AG10803 (cell line): ENCODE measurements around the gene IGSF22.
A peak's percentile ranks its signal among the peaks of the same experiment; 100 is the strongest.

ENCODE experiments used
- DNase-seq: peaks from one replicate; pipeline ENCODE4 v3.0.0; 2010; ENCODE audit warnings: low read depth
- H3K4me3 ChIP-seq: 2 replicates; pipeline ENCODE4 v1.5.1; 2011; ENCODE audit warnings: mild to moderate bottlenecking, low read length, control low read depth
- TF ChIP-seq, protein P1 (sequence below): conservative IDR thresholded peaks from 2 replicates; pipeline ENCODE4 v1.5.1; 2011; ENCODE audit warnings: mild to moderate bottlenecking, low read length, control low read depth, inconsistent platforms

The IGSF22 gene

DNA sequence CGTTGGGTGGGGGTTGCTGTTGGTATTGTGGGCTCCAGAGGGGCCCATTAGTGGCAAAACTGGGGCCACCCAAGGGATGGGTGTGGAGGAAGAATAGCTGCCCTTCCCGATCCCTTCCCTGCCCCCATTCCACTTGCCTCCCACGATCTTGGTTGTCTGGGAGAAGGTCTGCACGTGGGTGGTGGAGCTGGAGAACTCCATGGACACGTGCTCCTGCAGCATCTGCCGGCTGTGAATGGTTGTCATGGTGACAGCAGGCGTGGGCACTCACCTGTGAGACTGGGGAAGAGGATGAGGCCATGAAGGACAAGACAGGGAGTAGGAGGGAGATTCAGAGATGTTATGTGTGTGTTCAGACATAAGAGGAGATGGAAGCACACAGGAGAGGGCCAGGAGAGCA, 2.0 kb downstream of the IGSF22 start:
- TF ChIP-seq, protein P1, sequence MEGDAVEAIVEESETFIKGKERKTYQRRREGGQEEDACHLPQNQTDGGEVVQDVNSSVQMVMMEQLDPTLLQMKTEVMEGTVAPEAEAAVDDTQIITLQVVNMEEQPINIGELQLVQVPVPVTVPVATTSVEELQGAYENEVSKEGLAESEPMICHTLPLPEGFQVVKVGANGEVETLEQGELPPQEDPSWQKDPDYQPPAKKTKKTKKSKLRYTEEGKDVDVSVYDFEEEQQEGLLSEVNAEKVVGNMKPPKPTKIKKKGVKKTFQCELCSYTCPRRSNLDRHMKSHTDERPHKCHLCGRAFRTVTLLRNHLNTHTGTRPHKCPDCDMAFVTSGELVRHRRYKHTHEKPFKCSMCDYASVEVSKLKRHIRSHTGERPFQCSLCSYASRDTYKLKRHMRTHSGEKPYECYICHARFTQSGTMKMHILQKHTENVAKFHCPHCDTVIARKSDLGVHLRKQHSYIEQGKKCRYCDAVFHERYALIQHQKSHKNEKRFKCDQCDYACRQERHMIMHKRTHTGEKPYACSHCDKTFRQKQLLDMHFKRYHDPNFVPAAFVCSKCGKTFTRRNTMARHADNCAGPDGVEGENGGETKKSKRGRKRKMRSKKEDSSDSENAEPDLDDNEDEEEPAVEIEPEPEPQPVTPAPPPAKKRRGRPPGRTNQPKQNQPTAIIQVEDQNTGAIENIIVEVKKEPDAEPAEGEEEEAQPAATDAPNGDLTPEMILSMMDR = no peak
- H3K4me3 ChIP-seq = no peak overlapping the region
- no peak for DNase-seq

DNA sequence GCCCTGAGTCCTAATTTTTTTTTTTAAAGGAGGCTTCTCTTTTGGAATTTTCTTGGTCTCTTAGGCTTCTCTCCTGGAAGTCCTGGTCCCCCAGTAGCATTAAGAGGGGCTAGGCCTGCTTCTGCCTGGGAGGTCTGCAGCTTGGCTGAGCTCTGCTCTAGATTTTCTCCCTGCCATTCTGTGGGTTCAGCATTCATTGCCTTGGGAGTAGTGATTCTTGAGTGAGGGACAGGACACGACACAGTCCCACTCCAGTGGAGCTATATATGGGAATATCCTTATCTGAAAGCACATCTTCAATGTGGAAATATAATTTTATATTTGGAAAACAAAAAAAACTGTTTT, 3.7 kb downstream of the IGSF22 start:
- DNase-seq = no peak
- TF ChIP-seq, protein P1 = no peak
- no peak overlapping the region for H3K4me3 ChIP-seq

DNA sequence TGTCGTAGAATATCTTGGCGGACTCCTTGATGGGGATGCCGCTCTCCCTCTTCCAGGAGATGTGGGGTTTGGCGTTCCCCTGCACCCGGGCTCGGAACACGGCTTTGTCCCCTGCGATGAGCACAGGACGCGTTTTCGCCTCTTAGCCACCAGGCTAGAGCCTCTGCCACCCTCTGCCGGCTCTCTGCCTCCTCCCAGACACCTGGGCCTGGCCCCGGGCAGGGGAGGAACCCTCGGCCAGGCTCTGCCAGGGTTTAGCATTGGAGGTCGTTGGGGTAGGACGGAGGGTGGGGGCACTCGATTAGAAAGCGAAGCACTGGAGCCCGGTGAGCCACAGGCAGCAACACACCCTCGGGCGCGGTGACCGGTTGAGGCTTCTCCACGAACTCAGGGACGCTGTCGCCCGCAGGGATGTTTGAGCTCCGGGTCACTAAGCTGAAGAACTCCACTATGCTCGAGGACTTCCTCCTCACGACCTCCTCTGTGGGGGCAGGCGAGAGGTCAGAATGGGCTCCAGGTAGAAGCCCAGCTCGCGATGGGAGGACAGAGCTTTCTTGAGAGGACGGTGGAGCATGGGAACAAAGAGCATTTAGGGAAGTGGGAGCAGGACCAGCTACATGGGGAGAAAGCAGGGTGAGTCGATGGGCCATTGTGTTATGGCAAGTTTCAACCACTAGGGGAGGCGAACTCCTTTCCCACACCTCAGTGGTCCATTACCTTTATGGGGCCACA, 4.3 kb downstream of the IGSF22 start:
- peak overlapping the region; percentile 62 for H3K4me3 ChIP-seq
- TF ChIP-seq, protein P1 = peak; percentile 80
- DNase-seq = peak; percentile 25

DNA sequence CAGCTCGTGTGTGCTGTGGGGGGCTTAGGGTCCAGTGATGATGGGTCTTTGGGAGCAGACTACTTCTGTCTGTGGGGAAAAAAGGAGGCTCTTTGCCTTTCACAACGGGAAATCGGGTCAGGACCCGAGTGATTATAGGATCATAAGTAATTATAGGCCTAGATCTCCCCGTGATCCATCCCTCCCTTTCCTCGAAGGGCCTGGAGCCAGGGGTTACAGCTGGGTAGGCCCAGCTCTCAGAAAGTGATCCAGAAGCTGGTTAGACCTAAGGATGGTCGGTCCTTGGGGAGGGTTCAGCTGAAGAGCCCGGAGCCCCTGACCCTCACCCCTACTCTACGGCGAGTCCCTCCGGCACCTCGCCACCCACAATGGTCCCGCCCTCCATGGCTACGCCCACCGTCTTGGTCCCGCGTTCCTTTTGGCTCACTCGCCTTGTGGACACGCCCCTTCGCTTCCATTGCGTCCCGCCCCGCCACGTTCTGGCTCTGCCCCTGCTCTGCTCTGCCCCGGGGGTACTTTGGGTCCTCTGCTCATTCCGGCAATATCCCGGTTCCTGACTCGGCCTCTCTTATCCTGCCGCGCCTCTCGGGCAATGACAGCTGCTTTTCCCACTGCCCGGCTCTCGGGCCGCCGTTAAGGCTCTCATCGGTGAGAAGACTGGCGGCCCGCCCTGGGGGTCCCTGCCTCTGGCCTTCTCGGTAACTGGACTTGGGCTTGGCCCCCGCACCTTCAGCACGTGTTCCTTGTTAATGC, 5.0 kb downstream of the IGSF22 start:
- TF ChIP-seq, protein P1 = no peak
- peak overlapping the region; percentile 62 for H3K4me3 ChIP-seq
- DNase-seq = peak; percentile 40

DNA sequence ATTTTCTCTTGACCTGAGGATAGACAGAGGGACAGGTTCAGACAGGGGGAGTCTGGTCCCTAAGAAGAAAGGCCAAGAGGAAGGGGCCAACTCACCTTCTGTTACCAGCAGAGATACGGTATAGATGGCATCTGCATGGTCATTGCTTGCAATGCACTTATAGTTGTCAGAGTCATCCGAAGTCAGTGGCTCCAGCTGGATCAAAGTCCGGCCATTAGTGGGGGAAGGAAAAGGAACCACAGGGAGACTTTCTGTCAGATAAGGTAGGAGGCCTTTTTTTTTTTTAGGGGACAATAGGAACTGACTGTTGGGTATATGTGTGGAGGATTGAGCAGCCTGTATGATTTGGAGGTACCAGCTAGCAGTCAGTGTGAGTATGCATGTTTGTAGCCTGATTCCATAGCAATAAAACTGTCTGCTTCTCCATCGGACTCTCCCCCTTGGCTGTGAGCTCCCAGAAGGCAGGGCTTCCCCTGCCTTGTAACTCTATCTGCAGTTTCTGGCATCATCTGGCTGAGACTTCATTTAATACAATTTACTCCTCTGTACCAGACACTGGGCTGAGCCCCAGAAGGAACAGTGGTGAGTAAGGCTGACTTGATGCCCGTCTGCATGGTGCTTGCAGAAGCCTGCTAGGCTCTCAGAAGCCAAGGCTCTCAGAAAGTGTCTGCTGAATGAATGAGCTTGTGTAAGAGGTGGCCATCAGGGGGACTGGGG, 5.7 kb downstream of the IGSF22 start:
- DNase-seq = peak; percentile 30
- H3K4me3 ChIP-seq = no peak overlapping the region; the same call in 1 of the 2 replicates

DNA sequence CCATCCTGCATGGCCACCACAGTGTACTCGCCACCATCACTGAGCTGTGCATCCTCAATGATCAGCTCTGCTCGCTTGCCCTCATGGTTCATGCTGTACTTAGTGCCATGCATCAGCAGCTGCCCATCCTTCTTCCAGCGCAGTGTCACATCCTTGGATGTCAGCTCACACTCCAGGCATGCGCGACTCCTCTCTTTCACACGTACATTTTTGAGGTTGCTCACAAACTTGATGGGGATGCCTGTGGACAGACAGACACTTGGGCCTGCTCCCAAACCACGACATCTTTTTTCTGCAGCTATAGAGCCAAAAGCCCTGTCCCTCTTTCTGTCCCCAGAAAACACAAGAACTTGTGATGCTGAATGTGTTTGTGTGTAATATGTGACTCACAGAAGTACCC, 10.5 kb downstream of the IGSF22 start:
- H3K4me3 ChIP-seq = no peak overlapping the region
- TF ChIP-seq, protein P1 = no peak
- DNase-seq = no peak

More for the DNA sequence above, 5.7 kb downstream of the IGSF22 start:
- TF ChIP-seq, protein P1 = no peak
